ENCODE results near the gene FAF2. TPM values are rescaled to one million over a fixed set of nuclear protein-coding genes. Genes with fewer than 3 reads are reported as not detected.
A peak's percentile ranks its signal among the peaks of the same experiment; 100 is the strongest.

The FAF2 gene
- total and polyA plus RNA-seq, 4 donors: 38.0 to 50.9 (median 41.9) TPM

DNA sequence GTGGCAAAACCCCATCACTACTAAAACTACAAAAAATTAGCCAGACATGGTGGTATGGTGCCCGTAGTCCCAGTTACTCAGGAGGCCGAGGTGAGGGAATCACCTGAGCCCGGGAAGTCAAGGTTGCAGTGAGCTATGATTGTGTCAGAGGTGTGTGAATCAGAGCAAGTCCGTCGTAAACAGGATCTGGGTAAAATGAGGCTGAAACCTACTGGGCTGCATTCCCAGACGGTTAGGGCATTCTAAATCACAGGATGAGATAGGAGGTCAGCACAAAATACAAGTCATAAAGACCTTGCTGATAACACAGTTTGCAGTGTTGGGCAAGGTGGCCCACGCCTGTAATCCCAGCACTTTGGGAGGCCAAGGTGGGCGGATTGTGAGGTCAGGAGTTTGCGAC, 29.9 kb upstream of the FAF2 start:
- H3K27ac ChIP-seq (ENCODE audit: low read depth, low read length): no peak overlapping the region
- H3K4me1 ChIP-seq (ENCODE audit: control insufficient read depth, insufficient read depth, low read length): peaks cover 28% of the 10 kb centered on the region
- H3K9me3 ChIP-seq (ENCODE audit: control insufficient read depth, insufficient read depth, low read length): no peaks in the 10 kb centered on the region
- H3K36me3 ChIP-seq (ENCODE audit: control insufficient read depth, insufficient read depth, low read length): peaks cover 9% of the 10 kb centered on the region
- no peak overlapping the region for H3K4me3 ChIP-seq (ENCODE audit: low read depth, low read length)
- H3K27me3 ChIP-seq (ENCODE audit: control insufficient read depth, insufficient read depth, low read length): peaks cover 4% of the 10 kb centered on the region
- WGBS (ENCODE audit: insufficient coverage): 88% methylated on average over 8 of the region's 9 CpGs
- DNase-seq (ENCODE audit: low read depth in 4 of 6, low spot score in 6 of 6): no peak

DNA sequence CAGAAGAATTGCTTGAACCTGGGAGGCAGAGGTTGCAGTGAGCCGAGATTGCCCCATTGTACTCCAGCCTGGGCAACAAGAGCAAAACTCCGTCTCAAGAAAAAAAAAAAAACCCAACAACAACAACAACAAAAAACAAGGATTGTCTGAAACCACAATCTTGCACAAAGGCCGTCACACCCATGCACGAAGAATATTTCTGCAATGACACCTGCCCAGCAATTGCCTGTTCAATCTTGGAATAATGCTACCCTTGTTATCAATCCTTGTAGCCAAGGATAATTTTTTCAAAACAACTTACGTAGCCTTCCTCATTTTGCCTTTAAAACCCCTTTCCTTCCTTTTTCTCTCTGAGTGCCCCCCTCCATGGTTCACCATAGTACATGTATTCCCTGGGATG, 28.1 kb upstream of the FAF2 start:
- Histone ChIP-seq H3K27me3 (ENCODE audit: control insufficient read depth, insufficient read depth, low read length) (peaks cover 4% of the 10 kb centered on the region), H3K9me3 (ENCODE audit: control insufficient read depth, insufficient read depth, low read length) (no peaks in the 10 kb centered on the region), H3K4me1 (ENCODE audit: control insufficient read depth, insufficient read depth, low read length) (peaks cover 15% of the 10 kb centered on the region), H3K36me3 (ENCODE audit: control insufficient read depth, insufficient read depth, low read length) (no peaks in the 10 kb centered on the region), H3K4me3 (ENCODE audit: low read depth, low read length) (no peak overlapping the region), H3K27ac (ENCODE audit: low read depth, low read length) (no peak overlapping the region)
- no peak for DNase-seq (ENCODE audit: low read depth in 4 of 6, low spot score in 6 of 6)
- 97% methylated on average over 3 of the region's 5 CpGs for WGBS (ENCODE audit: insufficient coverage)

DNA sequence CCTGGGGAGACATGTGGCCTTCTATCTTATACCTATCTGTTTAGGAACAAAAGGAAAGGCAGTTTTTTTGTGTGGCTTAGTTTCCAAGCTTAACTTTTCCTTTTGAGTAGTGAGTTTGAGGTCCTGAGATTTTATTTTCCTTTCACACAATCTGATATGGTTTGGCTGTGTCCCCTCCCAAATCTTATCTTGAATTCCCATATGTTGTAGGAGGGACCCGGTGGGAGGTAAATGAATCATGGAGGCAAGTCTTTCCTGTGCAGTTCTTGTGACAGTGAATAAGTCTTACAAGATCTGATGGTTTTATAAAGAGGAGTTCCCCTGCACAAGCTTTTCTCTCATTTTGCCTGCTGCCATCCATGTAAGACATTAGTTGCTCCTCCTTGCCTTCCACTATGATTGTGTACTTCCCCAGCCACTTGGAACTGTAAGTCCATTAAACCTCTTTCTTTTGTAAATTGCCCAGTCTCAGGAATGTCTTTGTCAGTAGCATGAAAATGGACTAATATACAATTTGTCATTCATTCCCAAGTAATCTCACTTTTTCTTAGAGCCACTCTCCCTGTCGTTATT, 27.1 kb upstream of the FAF2 start:
- DNase-seq (ENCODE audit: low read depth in 4 of 6, low spot score in 6 of 6): no peak
- H3K36me3 ChIP-seq (ENCODE audit: control insufficient read depth, insufficient read depth, low read length): no peaks in the 10 kb centered on the region
- no CpG with 5 or more reads among the region's 2 CpGs for WGBS (ENCODE audit: insufficient coverage)
- peaks cover 7% of the 10 kb centered on the region for H3K4me1 ChIP-seq (ENCODE audit: control insufficient read depth, insufficient read depth, low read length)
- H3K4me3 ChIP-seq (ENCODE audit: low read depth, low read length): no peak overlapping the region
- peaks cover 2% of the 10 kb centered on the region for H3K9me3 ChIP-seq (ENCODE audit: control insufficient read depth, insufficient read depth, low read length)
- peaks cover 4% of the 10 kb centered on the region for H3K27me3 ChIP-seq (ENCODE audit: control insufficient read depth, insufficient read depth, low read length)
- H3K27ac ChIP-seq (ENCODE audit: low read depth, low read length): no peak overlapping the region

DNA sequence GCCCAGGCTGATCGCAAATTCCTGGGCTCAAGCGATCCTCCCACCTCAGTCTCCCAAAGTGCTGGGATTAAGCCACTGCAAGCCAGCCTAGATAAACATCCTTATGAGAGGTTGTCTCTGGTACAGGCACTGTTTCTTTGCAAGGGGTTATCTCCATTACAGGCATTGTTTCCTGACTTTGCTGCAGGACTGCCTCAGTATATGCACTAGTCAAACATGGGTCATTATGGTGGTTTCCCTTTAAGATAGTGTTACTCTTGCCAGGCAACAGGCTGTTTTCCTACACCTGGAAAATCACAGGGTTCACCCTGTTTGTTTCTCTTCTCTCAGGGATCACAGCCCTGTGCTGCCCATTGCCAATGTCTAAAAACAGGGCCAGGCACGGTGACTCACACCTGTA, 24.0 kb upstream of the FAF2 start:
- no peaks in the 10 kb centered on the region for H3K36me3 ChIP-seq (ENCODE audit: control insufficient read depth, insufficient read depth, low read length)
- H3K27me3 ChIP-seq (ENCODE audit: control insufficient read depth, insufficient read depth, low read length): peaks cover 4% of the 10 kb centered on the region

DNA sequence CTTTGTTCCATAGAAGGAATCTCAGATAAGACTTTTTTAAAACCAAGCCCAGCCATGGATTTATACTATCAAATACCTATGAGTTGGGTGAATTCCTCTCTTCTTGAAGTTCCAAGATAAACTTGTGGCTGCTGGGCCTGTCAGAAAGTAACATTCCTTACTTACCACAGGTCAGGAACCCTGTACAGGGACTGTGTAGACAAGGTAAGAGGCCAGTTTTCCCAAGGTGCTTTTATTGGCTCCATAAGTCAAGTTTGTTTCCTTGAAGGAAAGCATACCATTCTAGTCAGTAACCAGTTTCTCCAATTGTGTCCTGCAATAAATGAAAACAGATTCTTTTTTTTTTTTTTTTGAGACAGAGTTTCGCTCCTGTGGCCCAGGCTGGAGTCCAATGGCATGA, 23.0 kb upstream of the FAF2 start:
- no CpG with 5 or more reads among the region's 1 CpG for WGBS (ENCODE audit: insufficient coverage)
- Histone ChIP-seq H3K36me3 (ENCODE audit: control insufficient read depth, insufficient read depth, low read length) (no peaks in the 10 kb centered on the region), H3K4me3 (ENCODE audit: low read depth, low read length) (no peak overlapping the region), H3K4me1 (ENCODE audit: control insufficient read depth, insufficient read depth, low read length) (no peaks in the 10 kb centered on the region), H3K27ac (ENCODE audit: low read depth, low read length) (no peak overlapping the region), H3K9me3 (ENCODE audit: control insufficient read depth, insufficient read depth, low read length) (peaks cover 2% of the 10 kb centered on the region), H3K27me3 (ENCODE audit: control insufficient read depth, insufficient read depth, low read length) (peaks cover 4% of the 10 kb centered on the region)
- no peak for DNase-seq (ENCODE audit: low read depth in 4 of 6, low spot score in 6 of 6)

More for the DNA sequence above, 24.0 kb upstream of the FAF2 start:
- H3K4me3 ChIP-seq (ENCODE audit: low read depth, low read length): no peak overlapping the region
- no peaks in the 10 kb centered on the region for H3K4me1 ChIP-seq (ENCODE audit: control insufficient read depth, insufficient read depth, low read length)
- WGBS (ENCODE audit: insufficient coverage): no CpG with 5 or more reads among the region's 3 CpGs
- DNase-seq (ENCODE audit: low read depth in 4 of 6, low spot score in 6 of 6): no peak
- peaks cover 2% of the 10 kb centered on the region for H3K9me3 ChIP-seq (ENCODE audit: control insufficient read depth, insufficient read depth, low read length)
- no peak overlapping the region for H3K27ac ChIP-seq (ENCODE audit: low read depth, low read length)

DNA sequence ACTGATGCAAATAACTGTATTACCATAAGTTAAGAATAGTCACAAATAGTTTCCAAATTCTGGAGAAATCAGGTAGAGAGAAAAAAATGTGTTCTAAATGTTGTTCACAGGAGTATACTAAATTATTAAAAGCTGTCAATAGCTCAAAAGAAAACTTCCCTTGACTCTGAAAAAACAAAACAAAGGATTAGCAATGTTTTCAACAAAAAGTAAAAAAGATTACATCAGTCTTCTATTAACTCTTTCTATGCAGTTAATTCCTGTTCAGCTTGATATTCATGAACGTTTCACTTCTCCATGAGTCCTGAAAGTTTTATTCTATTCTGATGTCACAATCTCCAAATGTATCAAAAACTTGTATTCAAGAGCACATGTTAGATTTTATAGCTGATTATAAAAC, 22.4 kb upstream of the FAF2 start:
- no peak for DNase-seq (ENCODE audit: low read depth in 4 of 6, low spot score in 6 of 6)
- no peaks in the 10 kb centered on the region for H3K4me1 ChIP-seq (ENCODE audit: control insufficient read depth, insufficient read depth, low read length)
- H3K27ac ChIP-seq (ENCODE audit: low read depth, low read length): no peak overlapping the region
- H3K27me3 ChIP-seq (ENCODE audit: control insufficient read depth, insufficient read depth, low read length): peaks cover 2% of the 10 kb centered on the region
- peaks cover 2% of the 10 kb centered on the region for H3K9me3 ChIP-seq (ENCODE audit: control insufficient read depth, insufficient read depth, low read length)
- H3K36me3 ChIP-seq (ENCODE audit: control insufficient read depth, insufficient read depth, low read length): no peaks in the 10 kb centered on the region
- WGBS (ENCODE audit: insufficient coverage): no CpG with 5 or more reads among the region's 1 CpG
- no peak overlapping the region for H3K4me3 ChIP-seq (ENCODE audit: low read depth, low read length)

DNA sequence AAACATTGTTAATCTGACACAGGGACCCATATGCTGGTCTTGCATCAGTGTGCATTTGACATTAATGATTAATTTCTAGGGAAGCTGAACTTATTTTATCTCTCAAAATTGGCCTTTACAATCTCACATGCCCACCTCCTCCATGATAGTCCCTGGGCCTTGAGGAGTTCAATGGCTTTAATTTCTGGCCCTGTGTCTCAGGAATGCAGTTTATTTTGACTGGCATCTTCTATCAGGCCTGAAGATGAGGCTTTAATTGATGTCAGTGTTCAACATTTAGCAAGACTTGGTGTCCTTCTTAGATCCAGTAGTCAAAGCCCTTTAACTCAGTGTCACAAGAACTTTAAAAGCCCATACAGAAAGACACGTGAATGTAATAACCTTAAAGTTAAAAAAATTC, 21.3 kb upstream of the FAF2 start:
- no CpG with 5 or more reads among the region's 1 CpG for WGBS (ENCODE audit: insufficient coverage)

DNA sequence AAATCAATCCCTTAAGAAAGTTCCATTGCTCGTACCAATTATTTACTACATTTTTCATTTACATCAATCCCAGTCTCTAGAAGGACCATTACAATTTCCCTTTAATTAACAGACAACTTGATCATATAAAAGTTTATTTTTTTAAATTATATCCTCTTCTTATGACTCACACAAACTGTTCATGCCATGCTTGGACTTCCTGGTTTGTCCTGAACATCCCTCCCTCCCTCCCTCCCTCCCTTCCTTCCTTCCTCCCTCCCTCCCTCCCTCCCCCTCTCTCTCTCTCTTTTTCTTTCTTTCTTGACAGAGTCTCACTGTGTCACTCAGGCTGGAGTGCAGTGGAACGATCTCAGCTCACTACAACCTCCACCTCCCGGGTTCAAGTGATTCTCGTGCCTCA, 20.2 kb upstream of the FAF2 start:
- DNase-seq (ENCODE audit: low read depth in 4 of 6, low spot score in 6 of 6): no peak
- Histone ChIP-seq H3K27me3 (ENCODE audit: control insufficient read depth, insufficient read depth, low read length) (no peaks in the 10 kb centered on the region), H3K27ac (ENCODE audit: low read depth, low read length) (no peak overlapping the region), H3K4me3 (ENCODE audit: low read depth, low read length) (no peak overlapping the region), H3K9me3 (ENCODE audit: control insufficient read depth, insufficient read depth, low read length) (peaks cover 2% of the 10 kb centered on the region), H3K4me1 (ENCODE audit: control insufficient read depth, insufficient read depth, low read length) (no peaks in the 10 kb centered on the region), H3K36me3 (ENCODE audit: control insufficient read depth, insufficient read depth, low read length) (no peaks in the 10 kb centered on the region)
- WGBS (ENCODE audit: insufficient coverage): 75% methylated on average over 2 of the region's 4 CpGs

More for the DNA sequence above, 21.3 kb upstream of the FAF2 start:
- Histone ChIP-seq H3K27ac (ENCODE audit: low read depth, low read length) (no peak overlapping the region), H3K36me3 (ENCODE audit: control insufficient read depth, insufficient read depth, low read length) (no peaks in the 10 kb centered on the region), H3K4me3 (ENCODE audit: low read depth, low read length) (no peak overlapping the region), H3K4me1 (ENCODE audit: control insufficient read depth, insufficient read depth, low read length) (no peaks in the 10 kb centered on the region), H3K9me3 (ENCODE audit: control insufficient read depth, insufficient read depth, low read length) (peaks cover 2% of the 10 kb centered on the region), H3K27me3 (ENCODE audit: control insufficient read depth, insufficient read depth, low read length) (no peaks in the 10 kb centered on the region)
- DNase-seq (ENCODE audit: low read depth in 4 of 6, low spot score in 6 of 6): no peak

DNA sequence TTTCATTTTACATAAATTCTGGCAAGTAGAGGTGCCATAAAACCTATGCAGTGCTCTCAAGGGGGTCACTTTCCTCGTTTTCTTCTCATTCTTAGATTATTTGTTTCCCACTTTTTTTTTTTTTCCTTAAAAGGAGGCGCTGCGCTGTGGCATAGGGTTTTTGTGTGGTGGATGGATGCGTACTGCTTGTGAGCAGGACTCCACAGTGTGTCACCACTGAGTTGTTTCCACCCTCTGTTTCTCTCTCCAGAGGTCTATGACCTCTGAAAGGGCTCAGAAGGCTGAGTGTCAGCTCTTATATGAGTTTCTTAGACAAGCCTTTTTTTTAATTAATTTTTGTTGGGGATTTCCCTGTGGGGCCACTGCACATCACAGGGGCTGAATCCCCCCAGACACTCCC, 18.2 kb upstream of the FAF2 start:
- Histone ChIP-seq H3K4me1 (ENCODE audit: control insufficient read depth, insufficient read depth, low read length) (no peaks in the 10 kb centered on the region), H3K27ac (ENCODE audit: low read depth, low read length) (no peak overlapping the region), H3K4me3 (ENCODE audit: low read depth, low read length) (no peak overlapping the region), H3K9me3 (ENCODE audit: control insufficient read depth, insufficient read depth, low read length) (peaks cover 2% of the 10 kb centered on the region), H3K36me3 (ENCODE audit: control insufficient read depth, insufficient read depth, low read length) (no peaks in the 10 kb centered on the region), H3K27me3 (ENCODE audit: control insufficient read depth, insufficient read depth, low read length) (no peaks in the 10 kb centered on the region)
- WGBS (ENCODE audit: insufficient coverage): no CpG with 5 or more reads among the region's 4 CpGs
- DNase-seq (ENCODE audit: low read depth in 4 of 6, low spot score in 6 of 6): peak in 1 of 6 donors; percentile 9

DNA sequence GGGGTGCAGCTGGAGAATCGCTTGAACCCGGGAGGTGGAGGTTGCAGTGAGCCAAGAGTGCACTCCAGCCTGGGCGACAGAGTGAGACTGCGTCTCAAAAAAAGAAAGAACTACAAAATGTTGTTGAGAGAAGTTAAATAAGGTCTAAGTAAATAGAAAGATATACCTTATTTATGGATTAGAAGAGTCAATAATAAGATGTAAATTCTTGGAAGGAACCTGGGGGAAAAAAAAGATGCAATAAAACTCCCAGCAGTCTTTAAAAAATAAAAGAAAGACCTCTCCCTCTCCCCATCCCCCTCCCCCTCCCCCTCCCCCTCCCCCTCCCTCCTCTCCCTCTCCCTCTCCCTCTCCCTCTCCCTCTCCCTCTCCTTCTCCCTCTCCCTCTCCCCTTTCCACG, 15.5 kb upstream of the FAF2 start:
- Histone ChIP-seq H3K4me3 (ENCODE audit: low read depth, low read length) (no peak overlapping the region), H3K36me3 (ENCODE audit: control insufficient read depth, insufficient read depth, low read length) (no peaks in the 10 kb centered on the region), H3K27ac (ENCODE audit: low read depth, low read length) (no peak overlapping the region), H3K4me1 (ENCODE audit: control insufficient read depth, insufficient read depth, low read length) (no peaks in the 10 kb centered on the region), H3K27me3 (ENCODE audit: control insufficient read depth, insufficient read depth, low read length) (no peaks in the 10 kb centered on the region), H3K9me3 (ENCODE audit: control insufficient read depth, insufficient read depth, low read length) (no peaks in the 10 kb centered on the region)
- 100% methylated on average over 2 of the region's 5 CpGs for WGBS (ENCODE audit: insufficient coverage)
- DNase-seq (ENCODE audit: low read depth in 4 of 6, low spot score in 6 of 6): no peak

All from spinal cord (tissue), 10 donors.